Activated naive CD4-positive, alpha-beta T cell treated with anti-CD3 and anti-CD28 coated beads, Interleukin-2, amount 50 U/mL, for 24 hours (primary cell): Measurements from ENCODE around the gene EIF5B.
A peak's percentile ranks its signal among the peaks of the same experiment; 100 is the strongest.
"Not testable (repeated sequence)": the region's sequence is repeated elsewhere in the genome, so short reads cannot be mapped to it uniquely, and the experiment has no call there.

ENCODE experiments used
- H3K27ac Mint-ChIP-seq: one replicate; pipeline ENCODE4 v1.8.0; 2021; ENCODE audit warnings: mild to moderate bottlenecking, mixed read lengths
- H3K27me3 Mint-ChIP-seq: one replicate; pipeline ENCODE4 v1.8.0; 2021; ENCODE audit warnings: mixed read lengths
- H3K36me3 Mint-ChIP-seq: one replicate; pipeline ENCODE4 v1.8.0; 2021; ENCODE audit warnings: mixed read lengths
- H3K4me1 Mint-ChIP-seq: one replicate; pipeline ENCODE4 v1.8.0; 2021; ENCODE audit warnings: mixed read lengths
- H3K4me3 Mint-ChIP-seq: one replicate; pipeline ENCODE4 v1.8.0; 2021; ENCODE audit warnings: mild to moderate bottlenecking, mixed read lengths
- H3K9me3 Mint-ChIP-seq: one replicate; pipeline ENCODE4 v1.8.0; 2021; ENCODE audit warnings: mixed read lengths

EIF5B gene

GRCh38 chr2:99346218-99346617, 9.0 kb downstream of the EIF5B start:
- H3K4me3 Mint-ChIP-seq, result no peak overlapping the region
- H3K27me3 Mint-ChIP-seq, result no peaks in the 10 kb centered on the region
- H3K36me3 Mint-ChIP-seq, result peaks cover 2% of the 10 kb centered on the region
- no peaks in the 10 kb centered on the region for H3K9me3 Mint-ChIP-seq
- H3K4me1 Mint-ChIP-seq, result peaks cover 85% of the 10 kb centered on the region
- H3K27ac Mint-ChIP-seq, result no peak overlapping the region

- H3K9me3 Mint-ChIP-seq, result no peaks in the 10 kb centered on the region
- H3K27ac Mint-ChIP-seq, result peak overlapping the region; percentile 90
- H3K36me3 Mint-ChIP-seq, result peaks cover 2% of the 10 kb centered on the region
- peak overlapping the region; percentile 37 for H3K4me3 Mint-ChIP-seq
- H3K4me1 Mint-ChIP-seq, result peaks cover 77% of the 10 kb centered on the region
- no peaks in the 10 kb centered on the region for H3K27me3 Mint-ChIP-seq
Observed at GRCh38 chr2:99348173-99348572, 11.0 kb downstream of the EIF5B start.

GRCh38 chr2:99350194-99350593, 13.0 kb downstream of the EIF5B start:
- peak overlapping the region; percentile 37 for H3K4me3 Mint-ChIP-seq
- peaks cover 7% of the 10 kb centered on the region for H3K36me3 Mint-ChIP-seq
- H3K9me3 Mint-ChIP-seq, result no peaks in the 10 kb centered on the region
- H3K27ac Mint-ChIP-seq, result no peak overlapping the region
- H3K4me1 Mint-ChIP-seq, result peaks cover 79% of the 10 kb centered on the region
- no peaks in the 10 kb centered on the region for H3K27me3 Mint-ChIP-seq

GRCh38 chr2:99354070-99354469, 16.9 kb downstream of the EIF5B start:
- Mint-ChIP-seq H3K36me3 (peaks cover 8% of the 10 kb centered on the region), H3K27ac (no peak overlapping the region), H3K27me3 (no peaks in the 10 kb centered on the region), H3K4me1 (peaks cover 75% of the 10 kb centered on the region), H3K4me3 (peak overlapping the region; percentile 9), H3K9me3 (no peaks in the 10 kb centered on the region)

- not testable (repeated sequence) for H3K27me3 Mint-ChIP-seq, H3K9me3 Mint-ChIP-seq, H3K27ac Mint-ChIP-seq, H3K36me3 Mint-ChIP-seq
- H3K4me3 Mint-ChIP-seq, result peak overlapping the region; percentile 41
- peaks cover 69% of the 10 kb centered on the region for H3K4me1 Mint-ChIP-seq
Observed at GRCh38 chr2:99354825-99355224, 17.6 kb downstream of the EIF5B start.

GRCh38 chr2:99356853-99357252, 19.7 kb downstream of the EIF5B start:
- H3K9me3 Mint-ChIP-seq, result no peaks in the 10 kb centered on the region
- no peak overlapping the region for H3K27ac Mint-ChIP-seq
- H3K4me3 Mint-ChIP-seq, result no peak overlapping the region
- H3K27me3 Mint-ChIP-seq, result no peaks in the 10 kb centered on the region
- H3K4me1 Mint-ChIP-seq, result peaks cover 65% of the 10 kb centered on the region
- H3K36me3 Mint-ChIP-seq, result peaks cover 13% of the 10 kb centered on the region

- peaks cover 9% of the 10 kb centered on the region for H3K4me1 Mint-ChIP-seq
- no peaks in the 10 kb centered on the region for H3K9me3 Mint-ChIP-seq
- peaks cover 24% of the 10 kb centered on the region for H3K36me3 Mint-ChIP-seq
- no peak overlapping the region for H3K27ac Mint-ChIP-seq
- H3K27me3 Mint-ChIP-seq, result no peaks in the 10 kb centered on the region
- H3K4me3 Mint-ChIP-seq, result no peak overlapping the region
Observed at GRCh38 chr2:99365661-99366060, 28.5 kb downstream of the EIF5B start.

- not testable (repeated sequence) for H3K27me3 Mint-ChIP-seq, H3K4me3 Mint-ChIP-seq, H3K9me3 Mint-ChIP-seq, H3K4me1 Mint-ChIP-seq, H3K27ac Mint-ChIP-seq
- peaks cover 31% of the 10 kb centered on the region for H3K36me3 Mint-ChIP-seq
Observed at GRCh38 chr2:99368854-99369253, 31.7 kb downstream of the EIF5B start.

GRCh38 chr2:99373144-99373543, 36.0 kb downstream of the EIF5B start:
- Mint-ChIP-seq H3K4me3 (no peak overlapping the region), H3K27ac (no peak overlapping the region), H3K4me1 (peaks cover 7% of the 10 kb centered on the region)

GRCh38 chr2:99374747-99375146, 37.6 kb downstream of the EIF5B start:
- H3K27me3 Mint-ChIP-seq, result no peaks in the 10 kb centered on the region
- peaks cover 4% of the 10 kb centered on the region for H3K9me3 Mint-ChIP-seq
- H3K4me1 Mint-ChIP-seq, result peaks cover 7% of the 10 kb centered on the region
- H3K36me3 Mint-ChIP-seq, result peaks cover 43% of the 10 kb centered on the region
- H3K4me3 Mint-ChIP-seq, result no peak overlapping the region
- no peak overlapping the region for H3K27ac Mint-ChIP-seq

More at GRCh38 chr2:99373144-99373543, 36.0 kb downstream of the EIF5B start:
- Mint-ChIP-seq H3K27me3 (no peaks in the 10 kb centered on the region), H3K9me3 (peaks cover 4% of the 10 kb centered on the region), H3K36me3 (peaks cover 41% of the 10 kb centered on the region)

- H3K9me3 Mint-ChIP-seq, result peaks cover 4% of the 10 kb centered on the region
- H3K27ac Mint-ChIP-seq, result peak overlapping the region; percentile 13
- no peaks in the 10 kb centered on the region for H3K27me3 Mint-ChIP-seq
- H3K4me1 Mint-ChIP-seq, result peaks cover 14% of the 10 kb centered on the region
- H3K36me3 Mint-ChIP-seq, result peaks cover 51% of the 10 kb centered on the region
- H3K4me3 Mint-ChIP-seq, result no peak overlapping the region
Observed at GRCh38 chr2:99376254-99376864, 39.2 kb downstream of the EIF5B start.

- Mint-ChIP-seq H3K4me3 (no peak overlapping the region), H3K4me1 (peaks cover 14% of the 10 kb centered on the region), H3K9me3 (peaks cover 4% of the 10 kb centered on the region), H3K36me3 (peaks cover 45% of the 10 kb centered on the region), H3K27ac (peak overlapping the region; percentile 74), H3K27me3 (no peaks in the 10 kb centered on the region)
Observed at GRCh38 chr2:99377879-99378278, 40.7 kb downstream of the EIF5B start.

- Mint-ChIP-seq H3K27ac (peak overlapping the region; percentile 23), H3K36me3 (peaks cover 40% of the 10 kb centered on the region), H3K4me3 (no peak overlapping the region), H3K27me3 (no peaks in the 10 kb centered on the region), H3K4me1 (peaks cover 18% of the 10 kb centered on the region), H3K9me3 (no peaks in the 10 kb centered on the region)
Observed at GRCh38 chr2:99380376-99381010, 43.3 kb downstream of the EIF5B start.

GRCh38 chr2:99382143-99382542, 45.0 kb downstream of the EIF5B start:
- Mint-ChIP-seq H3K27ac (no peak overlapping the region), H3K36me3 (peaks cover 37% of the 10 kb centered on the region), H3K27me3 (no peaks in the 10 kb centered on the region), H3K4me3 (no peak overlapping the region), H3K4me1 (peaks cover 18% of the 10 kb centered on the region), H3K9me3 (no peaks in the 10 kb centered on the region)

GRCh38 chr2:99386011-99386410, 48.8 kb downstream of the EIF5B start:
- no peak overlapping the region for H3K27ac Mint-ChIP-seq
- peaks cover 20% of the 10 kb centered on the region for H3K36me3 Mint-ChIP-seq
- peaks cover 15% of the 10 kb centered on the region for H3K4me1 Mint-ChIP-seq
- no peaks in the 10 kb centered on the region for H3K9me3 Mint-ChIP-seq
- no peak overlapping the region for H3K4me3 Mint-ChIP-seq
- H3K27me3 Mint-ChIP-seq, result no peaks in the 10 kb centered on the region

GRCh38 chr2:99388892-99389291, 51.7 kb downstream of the EIF5B start:
- no peak overlapping the region for H3K27ac Mint-ChIP-seq

GRCh38 chr2:99389371-99389770, 52.2 kb downstream of the EIF5B start:
- peaks cover 12% of the 10 kb centered on the region for H3K36me3 Mint-ChIP-seq
- no peak overlapping the region for H3K4me3 Mint-ChIP-seq
- H3K4me1 Mint-ChIP-seq, result peaks cover 14% of the 10 kb centered on the region
- H3K9me3 Mint-ChIP-seq, result no peaks in the 10 kb centered on the region
- no peak overlapping the region for H3K27ac Mint-ChIP-seq
- no peaks in the 10 kb centered on the region for H3K27me3 Mint-ChIP-seq

More at GRCh38 chr2:99388892-99389291, 51.7 kb downstream of the EIF5B start:
- peaks cover 15% of the 10 kb centered on the region for H3K4me1 Mint-ChIP-seq
- H3K36me3 Mint-ChIP-seq, result peaks cover 12% of the 10 kb centered on the region
- H3K9me3 Mint-ChIP-seq, result no peaks in the 10 kb centered on the region
- no peak overlapping the region for H3K4me3 Mint-ChIP-seq
- H3K27me3 Mint-ChIP-seq, result no peaks in the 10 kb centered on the region
